HG03439 (cell line): ENCODE results near the gene SMKR1.
A peak's percentile ranks its signal among the peaks of the same experiment; 100 is the strongest.
"Not testable (repeated sequence)": the region's sequence is repeated elsewhere in the genome, so short reads cannot be mapped to it uniquely, and the experiment has no call there.

Source experiments
- ATAC-seq: cut with Tn5 transposase; IDR thresholded peaks from one replicate; pipeline ENCODE4 v1.9.1; 2021; ENCODE audit warnings: mild to moderate bottlenecking, moderate library complexity; ENCODE audit not compliant: unreplicated experiment

Gene SMKR1

DNA sequence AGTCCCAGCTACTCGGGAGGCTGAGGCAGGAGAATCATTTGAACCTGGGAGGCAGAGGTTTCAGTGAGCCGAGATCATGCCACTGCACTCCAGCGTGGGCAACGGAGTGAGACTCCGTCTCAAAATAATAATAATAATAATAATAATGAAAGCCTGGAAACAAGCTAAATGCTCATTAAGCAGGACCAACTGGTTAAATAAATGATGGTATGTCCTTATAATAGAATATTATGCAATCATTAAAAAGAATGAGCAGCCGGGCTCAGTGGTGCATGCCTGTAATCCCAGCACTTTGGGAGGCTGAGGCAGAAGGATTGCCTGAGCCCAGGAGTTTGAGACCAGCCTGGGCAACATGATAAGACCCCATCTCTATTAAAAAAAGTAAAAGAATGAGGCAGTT, 21.0 kb upstream of the SMKR1 start:
- ATAC-seq, result not testable (repeated sequence)

- no peak for ATAC-seq
Observed at GRCh38 chr7:129482781-129483180, 19.6 kb upstream of the SMKR1 start.

GRCh38 chr7:129489491-129489890, 12.8 kb upstream of the SMKR1 start:
- no peak for ATAC-seq

- ATAC-seq, result no peak
Observed at GRCh38 chr7:129492391-129492790, 9.9 kb upstream of the SMKR1 start.

- ATAC-seq, result peak; percentile 29
Observed at GRCh38 chr7:129493555-129493954, 8.8 kb upstream of the SMKR1 start.

- ATAC-seq, result peak; percentile 80
Observed at GRCh38 chr7:129494041-129494440, 8.3 kb upstream of the SMKR1 start.

- no peak for ATAC-seq
Observed at GRCh38 chr7:129495987-129496386, 6.3 kb upstream of the SMKR1 start.

DNA sequence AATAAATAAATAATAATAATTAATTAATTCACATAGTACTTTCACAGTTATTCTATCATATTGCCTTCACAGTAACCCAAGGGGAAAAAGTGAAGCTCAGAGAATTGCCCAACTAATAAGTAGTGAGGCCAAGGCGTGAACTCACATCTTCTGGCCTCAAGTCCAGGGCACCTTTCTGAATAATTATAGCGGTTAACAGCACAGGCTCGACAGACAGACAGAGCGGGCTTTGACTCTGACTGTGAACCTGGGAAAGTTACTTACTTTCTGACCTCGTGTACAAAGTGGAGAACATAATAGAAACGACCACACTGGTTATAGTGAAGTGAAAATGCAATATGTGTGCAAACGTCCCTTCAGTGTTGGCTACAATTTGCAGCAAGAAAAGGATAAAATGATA, 5.7 kb upstream of the SMKR1 start:
- ATAC-seq, result no peak

DNA sequence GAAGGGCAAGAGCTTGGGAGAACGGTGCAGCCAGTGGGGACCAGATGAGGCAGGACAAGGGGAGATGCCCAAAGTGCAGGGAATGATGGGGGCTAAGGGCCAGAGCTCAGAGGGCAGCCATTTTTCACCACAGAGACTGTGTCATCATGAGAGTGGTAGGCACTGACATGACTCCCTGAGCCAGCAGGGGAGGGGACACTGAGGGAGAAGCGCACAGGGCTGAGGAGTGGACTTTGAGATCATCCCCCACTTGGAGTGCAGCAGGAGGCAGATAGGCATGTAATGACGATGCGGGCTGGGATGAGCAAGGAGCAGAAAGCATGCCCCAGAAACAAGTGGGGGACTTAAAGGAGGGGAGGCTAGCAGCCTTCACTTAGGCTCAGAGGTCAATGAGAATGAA, 5.2 kb upstream of the SMKR1 start:
- ATAC-seq, result no peak

DNA sequence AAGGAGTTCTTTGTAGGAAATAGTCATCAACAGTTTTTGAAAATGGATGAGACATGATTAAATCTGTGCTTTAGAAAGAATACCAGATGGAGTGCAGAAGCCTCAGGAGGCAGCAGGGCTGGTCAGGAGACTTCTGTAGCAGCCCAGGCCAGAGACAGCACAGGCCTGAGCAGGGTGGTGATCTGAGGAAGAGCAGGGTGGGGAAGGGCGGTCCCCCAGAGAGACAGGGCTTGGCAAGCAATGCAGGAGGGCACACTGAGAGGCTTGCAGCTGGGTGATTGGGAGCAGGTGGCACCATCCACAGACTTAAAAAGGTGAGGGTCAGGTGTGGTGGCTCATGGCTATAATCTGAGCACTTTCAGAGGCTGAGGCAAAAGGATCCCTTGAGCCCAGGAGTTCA, 4.3 kb upstream of the SMKR1 start:
- ATAC-seq, result no peak

GRCh38 chr7:129499999-129500398, 2.3 kb upstream of the SMKR1 start:
- no peak for ATAC-seq

DNA sequence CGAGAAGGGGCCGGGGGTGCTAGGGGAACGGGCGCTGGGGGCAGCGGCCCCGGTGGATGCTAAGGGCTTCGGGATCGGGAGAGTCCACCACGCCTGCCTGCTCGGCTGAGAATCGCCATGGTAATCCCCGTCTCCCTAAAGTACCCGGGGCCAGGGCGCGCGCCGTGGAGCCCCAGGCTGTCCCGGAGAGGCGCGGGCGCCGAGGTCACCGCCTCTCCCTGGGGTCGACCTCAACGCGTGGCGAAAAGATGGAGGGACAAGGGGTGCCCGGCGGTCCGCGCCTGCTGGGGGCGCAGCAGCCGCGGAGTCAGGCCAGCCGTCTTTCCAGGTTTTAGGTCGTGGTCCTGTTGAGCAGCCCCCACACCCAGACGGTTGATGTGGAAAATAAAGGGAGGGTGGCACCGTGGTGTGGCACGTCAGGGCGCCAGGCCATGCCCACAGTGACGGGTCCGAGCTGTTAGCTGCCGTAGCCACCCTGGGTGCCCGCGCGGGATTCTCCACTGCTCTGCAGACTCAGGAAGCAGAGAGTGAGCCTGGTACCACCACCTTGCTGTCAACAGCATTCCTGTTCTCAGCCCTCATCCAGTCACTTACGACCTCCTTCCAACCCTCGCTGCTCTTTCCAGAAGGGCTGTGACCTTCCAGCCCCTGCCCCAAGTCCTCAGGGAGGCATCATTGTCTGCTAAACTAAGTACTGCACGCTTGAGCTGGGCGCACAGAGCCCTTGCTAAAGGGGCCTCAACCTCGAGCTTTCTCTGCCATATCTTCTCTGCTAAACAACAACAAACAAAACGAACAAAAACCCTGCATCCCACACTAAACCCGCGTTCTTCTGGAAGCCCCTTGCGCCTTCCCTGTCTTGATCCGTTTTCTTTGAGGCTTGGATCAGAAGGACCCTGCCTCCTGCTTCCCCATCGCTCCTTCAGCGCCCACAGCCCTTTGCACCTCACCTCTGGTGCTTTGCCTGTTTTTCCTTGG, 666 bp downstream of the SMKR1 start:
- no peak for ATAC-seq

GRCh38 chr7:129503725-129504124, 1.4 kb downstream of the SMKR1 start:
- no peak for ATAC-seq

DNA sequence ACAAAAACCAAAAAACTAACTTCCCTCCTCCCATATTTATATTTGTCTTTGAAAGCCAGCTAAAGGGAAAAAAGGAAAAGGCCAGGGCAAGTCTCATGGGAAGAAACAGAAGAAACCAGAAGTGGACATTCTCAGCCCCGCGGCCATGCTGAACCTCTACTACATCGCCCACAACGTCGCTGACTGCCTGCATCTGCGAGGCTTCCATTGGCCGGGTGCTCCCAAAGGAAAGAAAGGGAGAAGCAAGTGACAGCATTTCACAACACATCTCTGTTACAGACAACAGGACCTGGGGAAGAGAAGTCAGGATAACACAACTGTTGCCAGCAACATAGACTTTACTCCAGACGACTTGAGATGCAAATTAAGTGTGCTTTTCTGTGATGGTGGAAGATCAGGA, 9.9 kb downstream of the SMKR1 start:
- no peak for ATAC-seq

DNA sequence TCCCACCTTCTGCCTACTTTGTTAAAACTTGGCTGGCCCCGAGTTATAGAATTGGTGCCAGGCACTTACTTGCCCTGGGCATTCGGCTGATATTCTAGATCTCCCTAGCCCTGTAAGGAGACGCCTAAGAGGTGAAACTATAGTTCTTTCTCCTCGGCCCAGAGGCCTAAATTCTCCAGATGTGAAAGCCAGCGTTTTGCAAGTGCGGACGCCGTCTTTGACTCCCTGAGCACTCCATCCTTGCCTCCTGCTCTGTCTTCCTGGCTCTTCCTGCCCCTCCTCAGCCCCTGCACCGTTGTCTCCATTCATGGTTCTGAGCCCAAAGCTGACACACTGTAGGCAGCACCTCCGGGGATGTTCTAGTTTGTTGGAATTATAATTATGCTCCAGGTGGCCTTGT, 11.2 kb downstream of the SMKR1 start:
- no peak for ATAC-seq

DNA sequence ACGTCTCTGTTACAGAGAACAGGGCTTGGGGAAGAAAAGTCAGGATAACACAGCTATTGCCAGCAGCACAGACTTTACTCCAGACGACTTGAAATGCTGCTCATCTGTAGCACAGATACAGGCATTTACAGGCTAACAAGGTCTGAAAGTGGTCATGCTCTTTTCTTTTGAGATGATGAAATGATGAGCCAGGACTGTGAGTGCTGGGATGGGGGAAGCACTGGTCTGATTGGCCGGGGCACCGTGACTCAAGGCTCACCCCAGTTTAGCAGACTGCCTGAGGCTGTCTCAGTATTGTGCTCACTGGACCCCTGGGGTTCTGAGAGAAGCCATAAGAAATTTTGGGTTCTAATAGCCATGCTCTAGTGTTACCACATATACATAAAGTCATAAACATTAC, 12.4 kb downstream of the SMKR1 start:
- no peak for ATAC-seq

DNA sequence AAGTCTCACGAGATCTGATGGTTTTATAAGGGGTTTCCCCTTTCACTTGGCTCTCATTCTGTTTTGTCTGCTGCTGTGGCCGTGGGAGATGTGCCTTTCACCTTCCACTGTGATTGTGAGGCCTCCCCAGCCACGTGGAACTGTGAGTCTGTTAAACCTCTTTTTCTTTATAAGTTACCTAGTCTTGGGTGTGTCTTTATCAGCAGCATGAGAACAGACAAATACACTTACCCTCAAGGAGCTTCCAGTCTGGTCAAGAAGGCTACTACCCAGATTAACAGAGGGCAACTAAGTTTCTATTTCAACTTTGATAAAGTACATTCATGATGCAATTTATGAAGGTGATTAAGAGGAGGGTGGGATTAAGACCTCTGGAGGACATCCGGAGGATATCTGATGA, 13.1 kb downstream of the SMKR1 start:
- no peak for ATAC-seq

- ATAC-seq, result no peak
Observed at GRCh38 chr7:129517931-129518330, 15.6 kb downstream of the SMKR1 start.

- ATAC-seq, result no peak
Observed at GRCh38 chr7:129519464-129519863, 17.1 kb downstream of the SMKR1 start.

- ATAC-seq, result no peak
Observed at GRCh38 chr7:129522088-129522970, 20.0 kb downstream of the SMKR1 start.

- no peak for ATAC-seq
Observed at GRCh38 chr7:129522971-129523340, 20.6 kb downstream of the SMKR1 start.

GRCh38 chr7:129523924-129524323, 21.6 kb downstream of the SMKR1 start:
- no peak for ATAC-seq
